HEK293 (cell line): ENCODE measurements around the gene ARIH1.

ENCODE experiments used
- GLI2 ChIP-seq: fragments of 450-650 bp; formaldehyde crosslinking; IDR thresholded peaks from 2 replicates; pipeline ENCODE4; 2017; ENCODE audit warnings: missing biosample characterization, missing genetic modification characterization, low read depth, borderline replicate concordance
- PBX3 ChIP-seq: sonication (generic); formaldehyde crosslinking; IDR thresholded peaks from 2 replicates; pipeline ENCODE4 v1.8.1; 2022; ENCODE audit warnings: mild to moderate bottlenecking, moderate library complexity, missing genetic modification reagents
- ZBTB21 ChIP-seq: fragments of 450-650 bp; formaldehyde crosslinking; IDR thresholded peaks from 2 replicates; pipeline ENCODE4 v1.5.1; 2017; ENCODE audit warnings: missing biosample characterization, missing genetic modification characterization
- ZNF121 ChIP-seq: fragments of 450-650 bp; formaldehyde crosslinking; IDR thresholded peaks from 2 replicates; pipeline ENCODE4 v1.5.1; 2016; ENCODE audit warnings: missing biosample characterization, missing genetic modification characterization
- ZNF132 ChIP-seq: fragments of 450-650 bp; formaldehyde crosslinking; IDR thresholded peaks from 2 replicates; pipeline ENCODE4 v1.5.1; 2017; ENCODE audit warnings: missing biosample characterization, missing genetic modification characterization, borderline replicate concordance
- ZNF16 ChIP-seq: fragments of 450-650 bp; formaldehyde crosslinking; IDR thresholded peaks from 2 replicates; pipeline ENCODE4 v1.5.1; 2016; ENCODE audit warnings: low read depth, missing biosample characterization, missing genetic modification characterization
- ZNF18 ChIP-seq: fragments of 450-650 bp; formaldehyde crosslinking; IDR thresholded peaks from 2 replicates; pipeline ENCODE4 v1.5.1; 2016; ENCODE audit warnings: missing biosample characterization, missing genetic modification characterization
- ZNF223 ChIP-seq: fragments of 450-650 bp; formaldehyde crosslinking; IDR thresholded peaks from 2 replicates; pipeline ENCODE4 v1.5.1; 2016; ENCODE audit warnings: missing biosample characterization, missing genetic modification characterization
- ZNF350 ChIP-seq: fragments of 450-650 bp; formaldehyde crosslinking; IDR thresholded peaks from 2 replicates; pipeline ENCODE4 v1.5.0; 2017; ENCODE audit warnings: missing biosample characterization, mild to moderate bottlenecking, missing genetic modification characterization
- ZNF366 ChIP-seq: fragments of 450-650 bp; formaldehyde crosslinking; conservative IDR thresholded peaks from 2 replicates; pipeline ENCODE4 v1.5.1; 2016; ENCODE audit warnings: missing biosample characterization, missing genetic modification characterization
- ZNF549 ChIP-seq: fragments of 450-650 bp; IDR thresholded peaks from 2 replicates; pipeline ENCODE4 v1.5.1; 2018; ENCODE audit warnings: missing biosample characterization, missing genetic modification characterization, mild to moderate bottlenecking, inconsistent platforms, moderate library complexity
- ZNF585B ChIP-seq: fragments of 450-650 bp; formaldehyde crosslinking; IDR thresholded peaks from 2 replicates; pipeline ENCODE4 v1.5.1; 2016; ENCODE audit warnings: missing biosample characterization, missing genetic modification characterization
- ZNF600 ChIP-seq: fragments of 450-650 bp; formaldehyde crosslinking; IDR thresholded peaks from 2 replicates; pipeline ENCODE4 v1.5.1; 2016; ENCODE audit warnings: missing biosample characterization, missing genetic modification characterization
- ZNF629 ChIP-seq: fragments of 450-650 bp; formaldehyde crosslinking; IDR thresholded peaks from 2 replicates; pipeline ENCODE4 v1.5.1; 2017; ENCODE audit warnings: missing biosample characterization, missing genetic modification characterization
- ZNF658 ChIP-seq: fragments of 450-650 bp; formaldehyde crosslinking; IDR thresholded peaks from 2 replicates; pipeline ENCODE4; 2016; ENCODE audit warnings: missing biosample characterization, missing genetic modification characterization
- ZXDB ChIP-seq: fragments of 450-650 bp; formaldehyde crosslinking; IDR thresholded peaks from 2 replicates; pipeline ENCODE4 v1.5.1; 2016; ENCODE audit warnings: missing biosample characterization, missing genetic modification characterization
- TF ChIP-seq, protein P1 (sequence below): fragments of 450-650 bp; formaldehyde crosslinking; IDR thresholded peaks from 2 replicates; pipeline ENCODE4 v1.5.1; 2016; ENCODE audit warnings: missing biosample characterization, missing genetic modification characterization
- TF ChIP-seq, protein P2 (sequence below): fragments of 450-650 bp; formaldehyde crosslinking; IDR thresholded peaks from 2 replicates; pipeline ENCODE4 v1.5.1; 2016; ENCODE audit warnings: missing biosample characterization, missing genetic modification characterization, borderline replicate concordance
- TF ChIP-seq, protein P3 (sequence below): fragments of 450-650 bp; formaldehyde crosslinking; IDR thresholded peaks from 2 replicates; pipeline ENCODE4 v1.5.1; 2016; ENCODE audit warnings: missing biosample characterization, missing genetic modification characterization
- TF ChIP-seq, protein P4 (sequence below): fragments of 450-650 bp; formaldehyde crosslinking; IDR thresholded peaks from 2 replicates; pipeline ENCODE4 v1.5.1; 2016; ENCODE audit warnings: missing biosample characterization, missing genetic modification characterization

Gene ARIH1

GRCh38 chr15:72554471-72555425 is 80.6 kb downstream of the ARIH1 start (continued):
- TF ChIP-seq, protein P1, sequence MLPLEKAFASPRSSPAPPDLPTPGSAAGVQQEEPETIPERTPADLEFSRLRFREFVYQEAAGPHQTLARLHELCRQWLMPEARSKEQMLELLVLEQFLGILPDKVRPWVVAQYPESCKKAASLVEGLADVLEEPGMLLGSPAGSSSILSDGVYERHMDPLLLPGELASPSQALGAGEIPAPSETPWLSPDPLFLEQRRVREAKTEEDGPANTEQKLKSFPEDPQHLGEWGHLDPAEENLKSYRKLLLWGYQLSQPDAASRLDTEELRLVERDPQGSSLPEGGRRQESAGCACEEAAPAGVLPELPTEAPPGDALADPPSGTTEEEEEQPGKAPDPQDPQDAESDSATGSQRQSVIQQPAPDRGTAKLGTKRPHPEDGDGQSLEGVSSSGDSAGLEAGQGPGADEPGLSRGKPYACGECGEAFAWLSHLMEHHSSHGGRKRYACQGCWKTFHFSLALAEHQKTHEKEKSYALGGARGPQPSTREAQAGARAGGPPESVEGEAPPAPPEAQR = no peak
- TF ChIP-seq ZNF18 (tag by site-specific recombination) (peak; percentile 53; the same call in 1 of the 2 replicates), ZNF121 (peak; percentile 95), GLI2 (tag by site-specific recombination) (no peak), ZNF350 (tag by site-specific recombination) (0 out of 2 replicates have a peak, but pooled peaks have one; percentile 39), ZNF16 (tag by site-specific recombination) (no peak), ZBTB21 (tag by site-specific recombination) (no peak), ZNF223 (tag by site-specific recombination) (no peak), ZNF366 (tag by site-specific recombination) (no peak), ZNF132 (tag by site-specific recombination) (no peak), ZXDB (tag by site-specific recombination) (0 out of 2 replicates have a peak, but pooled peaks have one; percentile 2), ZNF600 (tag by site-specific recombination) (peak; percentile 45; the same call in 1 of the 2 replicates), ZNF658 (no peak), ZNF585B (no peak), PBX3 (CRISPR knock-in tag) (no peak), ZNF629 (peak; percentile 33; the same call in 1 of the 2 replicates), ZNF549 (tag by site-specific recombination) (no peak)
- TF ChIP-seq, protein P2, sequence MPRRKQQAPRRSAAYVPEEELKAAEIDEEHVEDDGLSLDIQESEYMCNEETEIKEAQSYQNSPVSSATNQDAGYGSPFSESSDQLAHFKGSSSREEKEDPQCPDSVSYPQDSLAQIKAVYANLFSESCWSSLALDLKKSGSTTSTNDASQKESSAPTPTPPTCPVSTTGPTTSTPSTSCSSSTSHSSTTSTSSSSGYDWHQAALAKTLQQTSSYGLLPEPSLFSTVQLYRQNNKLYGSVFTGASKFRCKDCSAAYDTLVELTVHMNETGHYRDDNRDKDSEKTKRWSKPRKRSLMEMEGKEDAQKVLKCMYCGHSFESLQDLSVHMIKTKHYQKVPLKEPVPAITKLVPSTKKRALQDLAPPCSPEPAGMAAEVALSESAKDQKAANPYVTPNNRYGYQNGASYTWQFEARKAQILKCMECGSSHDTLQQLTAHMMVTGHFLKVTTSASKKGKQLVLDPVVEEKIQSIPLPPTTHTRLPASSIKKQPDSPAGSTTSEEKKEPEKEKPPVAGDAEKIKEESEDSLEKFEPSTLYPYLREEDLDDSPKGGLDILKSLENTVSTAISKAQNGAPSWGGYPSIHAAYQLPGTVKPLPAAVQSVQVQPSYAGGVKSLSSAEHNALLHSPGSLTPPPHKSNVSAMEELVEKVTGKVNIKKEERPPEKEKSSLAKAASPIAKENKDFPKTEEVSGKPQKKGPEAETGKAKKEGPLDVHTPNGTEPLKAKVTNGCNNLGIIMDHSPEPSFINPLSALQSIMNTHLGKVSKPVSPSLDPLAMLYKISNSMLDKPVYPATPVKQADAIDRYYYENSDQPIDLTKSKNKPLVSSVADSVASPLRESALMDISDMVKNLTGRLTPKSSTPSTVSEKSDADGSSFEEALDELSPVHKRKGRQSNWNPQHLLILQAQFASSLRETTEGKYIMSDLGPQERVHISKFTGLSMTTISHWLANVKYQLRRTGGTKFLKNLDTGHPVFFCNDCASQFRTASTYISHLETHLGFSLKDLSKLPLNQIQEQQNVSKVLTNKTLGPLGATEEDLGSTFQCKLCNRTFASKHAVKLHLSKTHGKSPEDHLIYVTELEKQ = no peak
- TF ChIP-seq, protein P3, sequence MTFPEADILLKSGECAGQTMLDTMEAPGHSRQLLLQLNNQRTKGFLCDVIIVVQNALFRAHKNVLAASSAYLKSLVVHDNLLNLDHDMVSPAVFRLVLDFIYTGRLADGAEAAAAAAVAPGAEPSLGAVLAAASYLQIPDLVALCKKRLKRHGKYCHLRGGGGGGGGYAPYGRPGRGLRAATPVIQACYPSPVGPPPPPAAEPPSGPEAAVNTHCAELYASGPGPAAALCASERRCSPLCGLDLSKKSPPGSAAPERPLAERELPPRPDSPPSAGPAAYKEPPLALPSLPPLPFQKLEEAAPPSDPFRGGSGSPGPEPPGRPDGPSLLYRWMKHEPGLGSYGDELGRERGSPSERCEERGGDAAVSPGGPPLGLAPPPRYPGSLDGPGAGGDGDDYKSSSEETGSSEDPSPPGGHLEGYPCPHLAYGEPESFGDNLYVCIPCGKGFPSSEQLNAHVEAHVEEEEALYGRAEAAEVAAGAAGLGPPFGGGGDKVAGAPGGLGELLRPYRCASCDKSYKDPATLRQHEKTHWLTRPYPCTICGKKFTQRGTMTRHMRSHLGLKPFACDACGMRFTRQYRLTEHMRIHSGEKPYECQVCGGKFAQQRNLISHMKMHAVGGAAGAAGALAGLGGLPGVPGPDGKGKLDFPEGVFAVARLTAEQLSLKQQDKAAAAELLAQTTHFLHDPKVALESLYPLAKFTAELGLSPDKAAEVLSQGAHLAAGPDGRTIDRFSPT (tag by site-specific recombination) = no peak
- TF ChIP-seq, protein P4, sequence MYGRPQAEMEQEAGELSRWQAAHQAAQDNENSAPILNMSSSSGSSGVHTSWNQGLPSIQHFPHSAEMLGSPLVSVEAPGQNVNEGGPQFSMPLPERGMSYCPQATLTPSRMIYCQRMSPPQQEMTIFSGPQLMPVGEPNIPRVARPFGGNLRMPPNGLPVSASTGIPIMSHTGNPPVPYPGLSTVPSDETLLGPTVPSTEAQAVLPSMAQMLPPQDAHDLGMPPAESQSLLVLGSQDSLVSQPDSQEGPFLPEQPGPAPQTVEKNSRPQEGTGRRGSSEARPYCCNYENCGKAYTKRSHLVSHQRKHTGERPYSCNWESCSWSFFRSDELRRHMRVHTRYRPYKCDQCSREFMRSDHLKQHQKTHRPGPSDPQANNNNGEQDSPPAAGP (tag by site-specific recombination) = 0 out of 2 replicates have a peak, but pooled peaks have one; percentile 32
